Brain microvascular endothelial cell (primary cell): ENCODE results near the gene WSCD2.

ENCODE experiments used
- DNase-seq: peaks from one replicate; pipeline ENCODE4 v3.0.0-alpha.2; 2020
- H3K27ac ChIP-seq: fragments of 250-450 bp; sonication (Bioruptor Pico); 2 replicates; pipeline ENCODE4 v1.5.1; 2020; ENCODE audit warnings: mild to moderate bottlenecking, moderate library complexity
- H3K27me3 ChIP-seq: fragments of 250-450 bp; sonication (Bioruptor Pico); replicated peaks from 2 replicates; pipeline ENCODE4 v1.5.1; 2020; ENCODE audit warnings: mild to moderate bottlenecking
- H3K36me3 ChIP-seq: fragments of 250-450 bp; sonication (Bioruptor Pico); replicated peaks from 2 replicates; pipeline ENCODE4 v1.5.1; 2020; ENCODE audit warnings: mild to moderate bottlenecking
- H3K4me3 ChIP-seq: 2 replicates; pipeline ENCODE4 v1.5.1; 2011; ENCODE audit warnings: low read depth, mild to moderate bottlenecking, control low read depth, low read length, moderate library complexity
- in situ Hi-C: cut with HindIII; loops from 2 replicates; pipeline ENCODE4 v1.10.0; 2017; ENCODE audit warnings: low sequenced_read_pairs, low pct_ligation_motif_present
- TF ChIP-seq, protein P1 (sequence below): IDR thresholded peaks from 2 replicates; pipeline ENCODE4 v1.5.1; 2011; ENCODE audit warnings: low read depth, mild to moderate bottlenecking, moderate library complexity, low read length, control low read depth, inconsistent platforms; ENCODE audit errors: missing control alignments

Gene WSCD2

DNA sequence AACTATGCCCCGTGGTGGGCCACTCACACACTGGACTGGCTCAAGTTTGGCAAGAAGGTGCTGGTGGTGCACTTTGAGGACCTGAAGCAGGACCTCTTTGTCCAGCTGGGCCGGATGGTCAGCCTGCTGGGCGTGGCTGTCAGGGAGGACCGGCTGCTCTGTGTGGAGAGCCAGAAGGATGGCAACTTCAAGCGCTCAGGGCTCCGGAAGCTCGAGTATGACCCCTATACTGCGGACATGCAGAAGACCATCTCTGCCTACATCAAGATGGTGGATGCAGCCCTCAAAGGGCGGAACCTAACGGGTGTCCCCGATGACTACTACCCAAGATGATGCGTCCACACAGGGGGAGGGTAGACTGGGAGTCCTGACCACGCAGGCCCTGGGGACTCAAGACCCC, 118.9 kb downstream of the WSCD2 start:
- H3K4me3 ChIP-seq = no peak overlapping the region
- H3K27ac ChIP-seq = no peak overlapping the region
- no peaks in the 10 kb centered on the region for H3K36me3 ChIP-seq
- DNase-seq = no peak
- in situ Hi-C loops = no loop called here
- TF ChIP-seq, protein P1, sequence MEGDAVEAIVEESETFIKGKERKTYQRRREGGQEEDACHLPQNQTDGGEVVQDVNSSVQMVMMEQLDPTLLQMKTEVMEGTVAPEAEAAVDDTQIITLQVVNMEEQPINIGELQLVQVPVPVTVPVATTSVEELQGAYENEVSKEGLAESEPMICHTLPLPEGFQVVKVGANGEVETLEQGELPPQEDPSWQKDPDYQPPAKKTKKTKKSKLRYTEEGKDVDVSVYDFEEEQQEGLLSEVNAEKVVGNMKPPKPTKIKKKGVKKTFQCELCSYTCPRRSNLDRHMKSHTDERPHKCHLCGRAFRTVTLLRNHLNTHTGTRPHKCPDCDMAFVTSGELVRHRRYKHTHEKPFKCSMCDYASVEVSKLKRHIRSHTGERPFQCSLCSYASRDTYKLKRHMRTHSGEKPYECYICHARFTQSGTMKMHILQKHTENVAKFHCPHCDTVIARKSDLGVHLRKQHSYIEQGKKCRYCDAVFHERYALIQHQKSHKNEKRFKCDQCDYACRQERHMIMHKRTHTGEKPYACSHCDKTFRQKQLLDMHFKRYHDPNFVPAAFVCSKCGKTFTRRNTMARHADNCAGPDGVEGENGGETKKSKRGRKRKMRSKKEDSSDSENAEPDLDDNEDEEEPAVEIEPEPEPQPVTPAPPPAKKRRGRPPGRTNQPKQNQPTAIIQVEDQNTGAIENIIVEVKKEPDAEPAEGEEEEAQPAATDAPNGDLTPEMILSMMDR = no peak
- H3K27me3 ChIP-seq = no peaks in the 10 kb centered on the region

DNA sequence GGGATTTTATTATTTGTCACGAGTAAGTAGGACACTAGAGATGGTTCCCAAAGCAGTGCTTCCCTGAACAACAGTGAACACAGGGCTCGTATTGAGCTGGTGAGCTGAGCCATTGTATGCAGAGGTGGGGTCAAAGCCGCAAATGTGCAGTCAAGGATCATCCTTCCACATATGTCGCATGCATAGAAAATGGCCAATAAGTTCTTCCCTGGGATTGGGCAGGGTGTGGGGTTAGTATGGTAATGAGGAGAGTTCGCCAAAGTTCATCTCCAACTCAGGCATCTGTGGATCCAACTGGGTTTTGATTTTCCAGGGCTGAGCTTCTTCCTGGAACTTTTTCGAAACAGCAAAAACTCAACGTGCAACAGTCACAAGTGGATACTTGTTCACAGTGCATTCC, 123.4 kb downstream of the WSCD2 start:
- TF ChIP-seq, protein P1 = no peak
- Histone ChIP-seq H3K27ac (no peak overlapping the region), H3K4me3 (no peak overlapping the region), H3K27me3 (no peaks in the 10 kb centered on the region), H3K36me3 (no peaks in the 10 kb centered on the region)
- DNase-seq = no peak
- in situ Hi-C loops = no loop called here

DNA sequence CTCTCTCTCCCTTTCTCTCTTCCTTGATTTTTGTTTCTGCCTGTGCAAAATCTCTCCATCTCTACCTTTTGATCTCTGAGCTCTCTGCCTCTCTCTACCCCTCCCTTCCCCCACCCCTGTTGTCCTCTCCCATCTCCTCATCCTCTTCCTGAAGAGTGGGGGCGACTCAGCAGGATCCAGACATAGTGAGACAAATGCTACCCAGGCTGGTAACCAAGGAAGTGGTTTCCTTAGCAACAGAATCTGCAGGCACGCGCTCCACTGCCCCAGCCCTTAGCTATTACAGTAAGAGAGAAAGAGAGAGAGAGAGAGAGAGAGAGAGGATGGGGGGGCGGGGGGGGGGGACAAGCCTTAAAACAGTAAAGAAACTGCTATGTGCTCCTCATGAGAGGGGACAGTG, 124.5 kb downstream of the WSCD2 start:
- in situ Hi-C loops = no loop called here

DNA sequence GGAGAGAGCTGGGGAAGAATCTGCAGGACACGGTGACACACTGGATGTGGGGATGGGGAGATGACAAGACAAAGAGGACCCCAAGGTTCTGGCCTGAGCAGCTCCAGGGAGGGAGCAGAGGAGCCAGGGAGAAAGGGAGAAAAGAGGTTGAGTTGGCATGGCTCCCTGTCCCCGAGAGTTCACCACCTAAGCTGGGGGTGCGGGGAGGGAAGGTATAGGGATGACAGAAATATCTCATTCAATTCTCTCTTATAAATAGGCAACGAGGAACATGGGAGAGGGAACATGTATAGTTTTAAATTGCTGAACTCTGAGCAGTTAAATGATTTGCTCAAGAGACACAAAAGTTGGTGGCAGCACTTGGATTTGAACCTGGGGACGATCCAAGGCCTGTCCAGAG, 124.9 kb downstream of the WSCD2 start:
- in situ Hi-C loops = no loop called here

More for the DNA sequence above, 124.5 kb downstream of the WSCD2 start:
- H3K27ac ChIP-seq = no peak overlapping the region
- H3K36me3 ChIP-seq = no peaks in the 10 kb centered on the region
- TF ChIP-seq, protein P1 = no peak
- H3K27me3 ChIP-seq = no peaks in the 10 kb centered on the region
- H3K4me3 ChIP-seq = no peak overlapping the region
- DNase-seq = no peak

DNA sequence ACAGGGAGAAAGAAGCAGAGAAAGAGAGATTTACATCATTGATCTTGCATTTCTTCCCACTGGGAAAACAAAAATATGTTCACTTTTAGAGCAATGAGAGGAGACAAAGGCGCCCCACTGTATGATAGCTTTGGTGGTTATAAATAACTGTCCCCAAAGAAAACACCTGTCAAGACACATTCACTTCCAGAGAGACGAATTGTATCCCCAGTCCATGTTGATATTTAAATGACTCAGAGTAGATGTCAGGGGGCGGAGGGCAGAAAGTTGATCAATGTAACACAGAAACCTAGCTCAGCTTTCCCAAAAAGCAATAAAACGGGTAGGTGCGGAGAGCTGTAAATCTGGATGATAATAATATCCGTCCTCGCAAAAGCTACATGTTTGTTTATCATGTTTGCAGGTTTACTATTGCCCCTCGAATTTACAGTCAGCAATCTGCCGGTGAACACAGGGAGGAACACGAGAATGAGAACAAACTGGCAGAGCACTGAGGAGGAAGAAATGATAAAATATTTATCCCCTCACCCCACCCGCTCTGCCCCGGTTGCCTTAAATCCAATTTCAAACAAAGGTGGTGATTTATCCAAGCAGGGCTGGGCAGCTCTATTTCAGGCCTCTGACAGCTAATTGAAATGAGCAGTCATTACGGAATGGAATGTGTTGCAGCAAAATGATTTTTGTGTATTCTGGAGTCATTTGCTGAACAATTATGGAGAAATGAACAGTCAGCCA, 125.6 kb downstream of the WSCD2 start:
- H3K4me3 ChIP-seq = no peak overlapping the region
- no peaks in the 10 kb centered on the region for H3K36me3 ChIP-seq
- H3K27me3 ChIP-seq = no peaks in the 10 kb centered on the region
- H3K27ac ChIP-seq = no peak overlapping the region
- no peak for DNase-seq
- in situ Hi-C loops = no loop called here
- TF ChIP-seq, protein P1 = no peak

More for the DNA sequence above, 124.9 kb downstream of the WSCD2 start:
- H3K36me3 ChIP-seq = no peaks in the 10 kb centered on the region
- no peak overlapping the region for H3K27ac ChIP-seq
- no peak overlapping the region for H3K4me3 ChIP-seq
- H3K27me3 ChIP-seq = no peaks in the 10 kb centered on the region
- no peak for DNase-seq
- TF ChIP-seq, protein P1 = no peak

DNA sequence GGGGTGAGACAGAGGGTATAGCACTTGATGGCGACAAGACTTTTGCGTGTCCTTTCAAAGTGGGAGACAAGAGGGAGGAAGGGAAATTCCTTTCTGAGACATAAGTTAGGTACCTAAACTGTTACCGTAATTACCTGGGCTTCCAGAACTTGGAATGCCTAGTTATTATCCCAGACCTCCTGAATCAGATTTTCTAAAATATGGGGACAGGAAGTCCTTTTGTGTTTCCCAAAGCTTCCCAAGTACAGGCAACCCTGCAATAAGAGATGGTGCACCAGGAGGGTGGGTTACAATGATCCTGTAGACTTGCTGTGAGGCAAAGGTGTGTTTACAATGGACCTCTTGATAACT, 126.1 kb downstream of the WSCD2 start:
- H3K4me3 ChIP-seq = no peak overlapping the region
- H3K36me3 ChIP-seq = no peaks in the 10 kb centered on the region
- H3K27me3 ChIP-seq = no peaks in the 10 kb centered on the region
- TF ChIP-seq, protein P1 = no peak
- DNase-seq = no peak
- in situ Hi-C loops = no loop called here
- H3K27ac ChIP-seq = no peak overlapping the region
